AG10803 (cell line): ENCODE measurements around the gene SLC16A11.

Experiments used
- DNase-seq: peaks from one replicate; pipeline ENCODE4 v3.0.0; 2010; ENCODE audit warnings: low read depth
- H3K4me3 ChIP-seq: 2 replicates; pipeline ENCODE4 v1.5.1; 2011; ENCODE audit warnings: mild to moderate bottlenecking, low read length, control low read depth
- TF ChIP-seq, protein P1 (sequence below): conservative IDR thresholded peaks from 2 replicates; pipeline ENCODE4 v1.5.1; 2011; ENCODE audit warnings: mild to moderate bottlenecking, low read length, control low read depth, inconsistent platforms

SLC16A11 gene

DNA sequence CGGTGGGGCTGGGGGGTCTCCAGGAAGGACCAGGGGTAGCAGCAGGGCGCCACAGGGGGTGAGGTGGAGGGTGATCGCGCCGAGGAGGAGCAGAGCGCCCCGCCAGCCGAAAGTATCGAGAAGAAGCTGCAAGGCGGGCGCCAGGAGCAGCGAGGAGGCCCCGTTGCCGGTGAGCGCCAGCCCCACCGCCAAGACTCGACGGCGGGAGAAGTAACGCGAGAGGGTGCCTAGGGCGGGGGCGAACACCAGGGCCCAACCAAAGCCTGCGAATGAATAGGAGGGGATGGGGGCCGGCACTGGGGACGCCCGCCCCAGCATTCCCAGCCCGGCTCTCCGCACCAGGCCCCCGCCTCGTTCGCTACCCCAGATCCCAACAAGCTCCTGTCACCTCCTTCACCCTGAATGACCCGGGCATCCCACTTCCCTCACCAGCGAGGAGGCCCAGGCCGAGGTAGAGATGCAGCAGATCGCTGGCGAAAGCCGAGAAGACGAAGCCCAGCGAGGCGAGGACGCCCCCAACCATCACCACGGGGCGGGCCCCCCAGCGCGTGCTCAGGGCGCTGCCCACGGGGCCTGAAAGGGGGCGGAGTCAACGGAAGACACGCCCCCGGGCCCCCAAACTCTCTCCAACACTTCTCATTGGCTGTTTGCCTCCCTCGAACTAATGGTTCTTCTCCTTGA, 1.3 kb downstream of the SLC16A11 start:
- TF ChIP-seq, protein P1, sequence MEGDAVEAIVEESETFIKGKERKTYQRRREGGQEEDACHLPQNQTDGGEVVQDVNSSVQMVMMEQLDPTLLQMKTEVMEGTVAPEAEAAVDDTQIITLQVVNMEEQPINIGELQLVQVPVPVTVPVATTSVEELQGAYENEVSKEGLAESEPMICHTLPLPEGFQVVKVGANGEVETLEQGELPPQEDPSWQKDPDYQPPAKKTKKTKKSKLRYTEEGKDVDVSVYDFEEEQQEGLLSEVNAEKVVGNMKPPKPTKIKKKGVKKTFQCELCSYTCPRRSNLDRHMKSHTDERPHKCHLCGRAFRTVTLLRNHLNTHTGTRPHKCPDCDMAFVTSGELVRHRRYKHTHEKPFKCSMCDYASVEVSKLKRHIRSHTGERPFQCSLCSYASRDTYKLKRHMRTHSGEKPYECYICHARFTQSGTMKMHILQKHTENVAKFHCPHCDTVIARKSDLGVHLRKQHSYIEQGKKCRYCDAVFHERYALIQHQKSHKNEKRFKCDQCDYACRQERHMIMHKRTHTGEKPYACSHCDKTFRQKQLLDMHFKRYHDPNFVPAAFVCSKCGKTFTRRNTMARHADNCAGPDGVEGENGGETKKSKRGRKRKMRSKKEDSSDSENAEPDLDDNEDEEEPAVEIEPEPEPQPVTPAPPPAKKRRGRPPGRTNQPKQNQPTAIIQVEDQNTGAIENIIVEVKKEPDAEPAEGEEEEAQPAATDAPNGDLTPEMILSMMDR = no peak

GRCh38 chr17:7041607-7042500, 2.0 kb downstream of the SLC16A11 start:
- TF ChIP-seq, protein P1 = no peak
- no peak overlapping the region for H3K4me3 ChIP-seq
- DNase-seq = no peak

More for the DNA sequence above, 1.3 kb downstream of the SLC16A11 start:
- DNase-seq = no peak
- peak overlapping the region; percentile 53; the same call in 1 of the 2 replicates for H3K4me3 ChIP-seq

GRCh38 chr17:7039832-7040231, 4.1 kb downstream of the SLC16A11 start:
- TF ChIP-seq, protein P1 = no peak
- no peak for DNase-seq
- no peak overlapping the region for H3K4me3 ChIP-seq

DNA sequence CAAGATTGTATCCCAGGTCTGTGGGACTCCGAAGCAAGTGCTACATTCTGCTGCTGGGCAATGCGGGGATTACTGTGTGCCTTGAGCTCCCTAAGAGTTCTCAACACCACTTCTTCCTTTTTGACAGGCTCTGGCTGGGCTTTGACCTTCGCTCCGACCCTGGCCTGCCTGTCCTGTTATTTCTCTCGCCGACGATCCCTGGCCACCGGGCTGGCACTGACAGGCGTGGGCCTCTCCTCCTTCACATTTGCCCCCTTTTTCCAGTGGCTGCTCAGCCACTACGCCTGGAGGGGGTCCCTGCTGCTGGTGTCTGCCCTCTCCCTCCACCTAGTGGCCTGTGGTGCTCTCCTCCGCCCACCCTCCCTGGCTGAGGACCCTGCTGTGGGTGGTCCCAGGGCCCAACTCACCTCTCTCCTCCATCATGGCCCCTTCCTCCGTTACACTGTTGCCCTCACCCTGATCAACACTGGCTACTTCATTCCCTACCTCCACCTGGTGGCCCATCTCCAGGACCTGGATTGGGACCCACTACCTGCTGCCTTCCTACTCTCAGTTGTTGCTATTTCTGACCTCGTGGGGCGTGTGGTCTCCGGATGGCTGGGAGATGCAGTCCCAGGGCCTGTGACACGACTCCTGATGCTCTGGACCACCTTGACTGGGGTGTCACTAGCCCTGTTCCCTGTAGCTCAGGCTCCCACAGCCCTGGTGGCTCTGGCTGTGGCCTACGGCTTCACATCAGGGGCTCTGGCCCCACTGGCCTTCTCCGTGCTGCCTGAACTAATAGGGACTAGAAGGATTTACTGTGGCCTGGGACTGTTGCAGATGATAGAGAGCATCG, 5.6 kb downstream of the SLC16A11 start:
- no peak for DNase-seq
- TF ChIP-seq, protein P1 = no peak
- no peak overlapping the region for H3K4me3 ChIP-seq

DNA sequence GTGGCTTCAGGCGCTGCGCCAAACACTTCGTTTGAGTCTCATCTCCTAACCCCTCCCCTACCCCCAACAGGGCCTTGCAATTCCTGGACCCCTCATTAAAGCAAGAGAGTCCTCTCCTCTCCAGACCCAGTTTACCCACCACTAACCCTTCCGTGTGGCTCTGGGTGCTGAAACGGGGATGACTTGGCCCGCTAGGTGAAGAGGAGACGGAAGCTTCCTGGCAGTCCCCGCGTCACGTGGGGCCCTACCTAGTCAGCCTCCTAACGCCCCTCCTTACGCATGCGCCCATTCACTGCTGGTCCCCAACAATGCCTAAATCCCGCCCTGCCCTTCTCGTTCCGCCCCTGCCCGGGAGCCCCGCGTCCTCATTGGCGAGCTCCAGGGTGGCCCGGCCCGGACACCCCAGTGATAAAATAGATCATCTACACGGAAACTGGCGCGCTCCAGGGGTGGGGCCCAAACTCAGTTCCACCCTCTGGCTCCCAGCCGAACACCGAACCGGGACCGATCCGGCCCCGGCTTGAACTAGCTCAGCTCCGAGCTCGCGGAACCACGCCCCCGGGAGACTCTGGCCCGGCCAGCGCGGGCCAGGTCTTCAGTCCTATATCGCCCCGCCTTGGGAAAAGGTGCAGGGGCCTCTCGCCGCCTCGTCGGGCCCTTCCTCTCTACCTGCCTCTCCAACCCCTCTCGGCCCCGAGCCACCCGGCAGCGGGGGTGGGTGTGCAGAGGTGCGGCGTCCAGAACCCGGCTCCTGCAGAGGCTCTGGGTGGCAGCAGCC, 8.1 kb downstream of the SLC16A11 start, which contains the start of gene SLC16A13:
Gene SLC16A13, plus strand, starts transcription at position 425 of the 778 bp plus-strand sequence. CDS start 368 bp downstream, outside the sequence.
- TF ChIP-seq, protein P1 = no peak
- peak within 1 kb of the TSS; percentile 82 for H3K4me3 ChIP-seq
- peak; percentile 92 for DNase-seq

- H3K4me3 ChIP-seq = peak overlapping the region; percentile 82
- DNase-seq = no peak
- TF ChIP-seq, protein P1 = no peak
Observed at GRCh38 chr17:7034955-7035590, 8.8 kb downstream of the SLC16A11 start.
